GM19240 (cell line): ENCODE data around the gene OR56A3.
"Not testable (repeated sequence)": the region's sequence is repeated elsewhere in the genome, so short reads cannot be mapped to it uniquely, and the experiment has no call there.

ENCODE experiments used
- DNase-seq: peaks from one replicate; pipeline ENCODE4 v3.0.0; 2011; ENCODE audit warnings: low spot score; ENCODE audit not compliant: insufficient read length

The OR56A3 gene, protein sequence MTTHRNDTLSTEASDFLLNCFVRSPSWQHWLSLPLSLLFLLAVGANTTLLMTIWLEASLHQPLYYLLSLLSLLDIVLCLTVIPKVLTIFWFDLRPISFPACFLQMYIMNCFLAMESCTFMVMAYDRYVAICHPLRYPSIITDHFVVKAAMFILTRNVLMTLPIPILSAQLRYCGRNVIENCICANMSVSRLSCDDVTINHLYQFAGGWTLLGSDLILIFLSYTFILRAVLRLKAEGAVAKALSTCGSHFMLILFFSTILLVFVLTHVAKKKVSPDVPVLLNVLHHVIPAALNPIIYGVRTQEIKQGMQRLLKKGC

DNA sequence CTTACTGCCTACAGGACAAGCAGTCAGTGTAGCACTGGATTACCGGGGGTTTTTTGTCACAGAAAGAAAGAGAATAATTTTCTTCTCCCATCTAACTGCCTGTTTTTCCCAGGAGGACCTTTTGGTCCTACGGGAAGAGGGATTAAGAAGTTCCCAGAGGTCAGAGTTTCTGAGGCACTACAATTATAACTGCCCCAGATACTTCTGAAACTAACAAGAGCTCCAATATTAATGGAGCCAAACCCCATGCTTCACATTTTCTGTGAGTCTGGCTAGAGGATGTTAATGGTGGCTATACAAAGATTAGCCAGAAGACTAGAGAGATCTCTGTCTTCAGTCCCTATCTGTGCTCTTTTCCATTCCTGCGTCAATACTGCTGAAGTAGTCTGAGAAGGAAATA, at the start of gene OR56A3:
Gene OR56A3, plus strand, starts transcription at position 301 of the 400 bp plus-strand sequence. CDS start 5,096 bp downstream, outside the sequence.
- no peak for DNase-seq

DNA sequence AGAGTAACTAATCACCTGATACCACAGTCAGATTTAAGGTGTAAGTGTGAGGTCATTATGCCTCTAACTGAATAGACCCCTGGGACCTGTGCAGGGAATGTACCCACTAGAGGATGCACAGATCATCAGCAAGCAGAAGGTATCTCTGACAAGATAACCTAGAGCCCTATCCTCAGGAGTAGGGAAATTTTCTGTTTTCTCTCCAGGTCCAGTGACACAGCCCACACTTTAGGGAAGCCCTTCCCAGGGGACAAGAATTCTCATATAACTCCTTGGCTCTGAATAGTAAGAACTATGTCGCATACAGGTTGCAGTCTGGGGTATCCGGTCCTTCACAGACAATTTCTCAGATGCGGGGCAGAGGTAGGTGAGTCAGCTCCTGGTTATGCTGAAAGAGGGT, 49.1 kb upstream of the OR56A3 start, which contains the start of gene OR52E5:
Gene OR52E5, plus strand, starts transcription at position 301 of the 400 bp plus-strand sequence. CDS start 7,569 bp downstream, outside the sequence.
- no peak for DNase-seq

GRCh38 chr11:5899534-5899933, 42.5 kb upstream of the OR56A3 start:
- no peak for DNase-seq

- no peak for DNase-seq
These were observed 31.5 kb upstream of the OR56A3 start for GRCh38 chr11:5910540-5910939.

GRCh38 chr11:5922749-5923426, 19.2 kb upstream of the OR56A3 start:
- no peak for DNase-seq

DNA sequence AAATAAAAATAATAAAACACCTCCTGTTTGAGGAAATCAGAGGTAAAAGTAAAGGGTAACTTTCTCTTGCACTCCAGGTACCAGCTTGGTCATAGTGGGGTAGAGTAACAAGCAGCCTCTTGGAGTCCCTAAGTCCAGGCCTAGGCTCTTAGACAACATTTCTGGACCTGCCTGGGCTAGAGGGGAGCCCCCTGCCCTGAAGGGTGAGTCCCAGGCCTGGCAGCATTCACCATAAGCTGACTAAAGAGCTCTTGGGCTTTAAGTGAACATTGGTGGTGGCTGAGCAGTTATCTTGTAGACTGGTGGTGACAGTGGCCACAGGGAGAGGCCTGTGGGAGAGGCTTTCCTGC, 18.6 kb upstream of the OR56A3 start:
- no peak for DNase-seq

- no peak for DNase-seq
These were observed 18.3 kb upstream of the OR56A3 start for GRCh38 chr11:5923794-5924193.

GRCh38 chr11:5928271-5928670, 13.8 kb upstream of the OR56A3 start:
- no peak for DNase-seq

GRCh38 chr11:5928811-5929210, 13.2 kb upstream of the OR56A3 start:
- DNase-seq = no peak

DNA sequence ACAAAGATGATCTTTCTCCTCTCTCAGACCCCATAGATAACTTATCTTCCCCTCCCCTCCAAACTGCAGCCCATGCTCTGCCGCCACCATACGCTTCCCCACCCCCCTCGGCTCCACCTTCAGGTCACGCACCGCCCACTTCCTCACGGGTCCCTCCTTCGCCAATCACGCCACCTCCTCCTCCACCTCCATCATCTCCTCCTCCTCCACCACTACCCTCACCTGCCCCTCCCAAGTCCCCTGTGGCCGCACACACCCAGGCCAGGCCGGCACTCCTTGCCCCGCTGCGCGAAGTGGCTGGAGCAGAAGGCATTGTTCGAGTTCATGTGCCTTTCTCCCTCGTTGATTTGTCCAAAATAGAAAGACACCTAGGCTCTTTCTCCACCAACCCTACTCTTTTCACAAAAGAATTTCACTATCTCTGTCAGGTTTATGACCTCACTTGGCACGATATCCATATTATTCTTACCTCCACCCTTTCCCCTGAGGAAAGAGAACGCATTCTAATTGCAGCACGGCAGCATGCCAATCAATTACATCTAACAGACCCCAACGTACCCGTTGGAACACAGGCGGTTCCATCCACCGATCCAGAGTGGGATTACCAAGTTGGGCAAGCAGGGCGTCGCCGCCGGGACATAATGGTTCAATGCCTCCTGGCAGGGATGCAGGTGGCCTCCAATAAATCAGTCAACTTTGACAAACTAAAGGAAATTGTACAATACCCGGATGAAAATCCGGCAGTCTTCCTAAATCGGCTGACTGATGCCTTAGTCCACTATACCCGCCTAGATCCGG, 12.3 kb upstream of the OR56A3 start:
- no peak for DNase-seq

GRCh38 chr11:5930614-5931013, 11.4 kb upstream of the OR56A3 start:
- DNase-seq = no peak

DNA sequence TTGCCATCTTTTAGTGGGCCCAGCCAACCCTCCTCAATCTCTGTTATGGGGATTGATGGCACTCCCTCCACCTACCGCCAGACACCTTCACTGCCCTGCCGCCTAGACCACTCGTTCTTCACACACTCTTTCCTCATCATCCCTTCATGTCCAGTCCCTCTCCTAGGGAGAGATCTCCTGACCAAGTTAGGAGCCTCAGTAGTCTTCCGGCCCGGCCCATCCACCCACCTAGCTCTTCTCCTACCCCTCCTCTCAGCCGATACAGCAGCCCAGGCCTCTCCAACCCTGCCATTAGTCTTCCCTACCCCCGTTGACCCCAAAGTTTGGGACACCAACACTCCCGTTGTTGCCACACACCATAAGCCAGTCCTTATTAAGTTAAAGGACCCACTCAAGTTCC, 11.0 kb upstream of the OR56A3 start:
- no peak for DNase-seq

- DNase-seq = no peak
These were observed 9.4 kb upstream of the OR56A3 start for GRCh38 chr11:5932671-5933070.

DNA sequence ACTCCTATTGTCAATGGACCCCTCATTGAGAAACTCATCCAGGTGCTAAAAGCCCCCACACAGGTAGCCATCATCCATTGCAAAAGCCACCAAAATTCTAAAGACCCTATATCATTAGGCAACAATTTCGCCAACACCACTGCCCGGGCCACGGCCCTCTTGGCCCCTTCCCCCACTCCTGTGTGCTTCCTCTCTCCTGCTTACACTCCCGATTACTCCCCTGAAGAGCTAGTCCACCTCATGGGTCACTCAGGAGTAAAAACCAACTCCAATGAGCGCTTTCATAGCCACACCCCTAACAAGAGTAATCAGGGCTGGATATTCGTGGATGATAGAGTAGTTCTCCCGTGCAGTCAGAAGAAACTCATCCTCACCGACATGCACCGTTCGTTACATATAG, 8.9 kb upstream of the OR56A3 start:
- DNase-seq = no peak

DNA sequence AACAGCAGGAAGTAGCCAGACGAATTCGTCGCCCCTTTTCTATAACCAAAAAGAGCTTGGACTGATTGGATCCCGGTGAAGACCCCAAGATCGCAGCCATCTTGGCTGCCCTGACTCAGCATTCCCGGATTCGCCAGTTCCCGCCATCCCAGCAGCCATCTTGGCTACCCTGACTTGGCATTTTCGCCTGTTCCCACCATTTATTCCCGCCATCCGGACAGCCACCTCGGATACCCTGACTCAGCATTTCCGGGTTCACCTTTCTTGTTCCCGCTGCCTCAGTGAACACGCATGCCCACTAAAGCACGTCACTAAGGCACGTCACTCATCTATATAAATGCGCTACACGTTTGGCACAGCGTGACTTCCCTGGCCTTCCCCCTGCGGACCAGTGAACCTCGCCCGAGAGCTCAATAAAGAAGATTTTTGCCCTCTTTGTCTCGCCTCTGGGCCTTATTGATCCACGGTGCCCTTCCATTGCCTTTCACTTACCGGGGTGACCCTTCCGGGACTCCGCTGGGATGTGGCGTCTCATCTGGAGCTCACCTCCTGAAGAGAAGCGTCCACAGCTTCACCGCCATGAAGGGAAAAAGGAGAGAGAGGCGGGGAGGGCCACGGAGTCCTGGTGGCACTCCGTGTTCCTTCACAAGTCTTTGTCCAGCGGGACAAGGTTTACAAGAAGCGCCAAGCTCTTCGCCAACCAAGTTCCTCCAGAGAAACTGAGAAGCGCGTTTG, 4.0 kb upstream of the OR56A3 start:
- DNase-seq = no peak

DNA sequence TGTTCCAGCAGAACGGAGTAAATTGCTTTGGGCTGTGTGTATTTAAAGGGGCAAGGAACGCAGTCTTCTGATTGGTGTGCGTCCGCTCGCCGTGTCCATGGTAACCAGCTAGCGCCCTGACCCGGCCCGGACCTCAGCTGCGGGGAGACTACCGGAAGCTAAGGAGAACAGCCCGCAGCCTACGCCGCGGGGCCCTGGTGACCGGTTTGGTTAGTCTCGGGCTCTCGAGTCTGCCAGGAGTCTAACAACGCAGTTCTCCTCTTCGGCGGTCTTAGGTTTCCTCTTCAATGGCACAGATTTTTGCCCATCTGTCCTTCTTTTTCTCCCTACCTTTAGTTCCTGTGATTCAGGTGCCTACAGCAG, 3.5 kb upstream of the OR56A3 start:
- DNase-seq = no peak

DNA sequence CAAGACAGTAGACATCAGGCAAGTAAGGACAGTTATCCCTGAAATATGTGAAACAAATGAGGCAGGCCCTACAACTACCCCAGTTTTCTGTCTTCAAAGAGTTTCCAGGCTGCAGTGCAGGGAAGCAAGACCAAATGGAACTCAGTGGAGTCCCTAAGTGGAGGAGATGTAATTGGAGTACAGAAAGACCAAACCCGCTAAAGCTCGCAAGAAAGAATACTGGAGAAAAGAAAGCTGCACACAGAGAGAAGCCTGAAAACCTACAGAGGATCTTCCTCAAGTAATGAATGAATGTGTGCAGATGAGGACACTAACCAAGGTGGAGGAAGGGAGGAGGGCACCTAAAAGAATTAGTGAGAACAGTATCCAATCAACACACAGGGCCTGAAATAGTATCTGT, 1.3 kb upstream of the OR56A3 start:
- no peak for DNase-seq

DNA sequence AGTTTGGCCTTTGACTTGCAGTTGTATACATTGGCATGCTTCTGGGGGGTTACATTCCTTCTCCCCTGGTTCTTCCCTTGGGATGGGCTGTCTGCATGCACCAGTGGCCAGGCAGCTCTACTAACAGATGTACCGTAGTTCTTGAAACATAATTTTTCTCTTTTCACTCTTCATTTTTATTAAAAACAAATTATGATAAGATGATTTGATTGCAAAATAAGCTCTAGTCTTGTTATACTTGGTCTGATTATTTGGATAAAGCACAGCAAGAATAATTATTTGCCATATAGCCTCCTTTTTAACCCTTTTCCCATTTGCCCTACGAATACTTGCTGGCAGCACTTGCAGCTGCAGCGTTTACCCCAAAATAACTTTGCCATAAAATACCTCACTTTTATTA, 13.5 kb downstream of the OR56A3 start:
- DNase-seq = no peak

- DNase-seq = not testable (repeated sequence)
These were observed 18.8 kb downstream of the OR56A3 start for GRCh38 chr11:5960704-5961320.

GRCh38 chr11:5966958-5967357, 24.9 kb downstream of the OR56A3 start:
- no peak for DNase-seq

DNA sequence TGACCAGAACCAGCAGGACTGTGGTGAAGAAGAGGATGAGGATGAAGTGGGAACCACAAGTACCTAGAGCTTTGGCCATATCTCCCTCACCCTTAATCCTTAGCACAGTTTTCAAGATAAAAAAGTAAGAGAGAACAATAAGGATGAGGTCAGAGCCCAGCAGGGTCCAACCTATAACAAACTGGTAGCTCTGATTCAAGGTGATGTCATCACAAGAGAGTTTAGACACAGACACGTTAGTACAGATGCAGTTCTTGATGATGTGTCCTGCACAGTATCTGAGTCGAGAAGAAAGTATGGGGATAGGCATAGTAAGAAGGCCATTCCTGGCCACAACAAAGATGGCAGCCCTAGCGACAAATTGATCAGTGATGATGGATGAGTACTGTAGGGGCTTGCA, 25.7 kb downstream of the OR56A3 start:
- no peak for DNase-seq
